Cerebellar cortex (tissue), 1 donor: Measurements from ENCODE around the gene RPP38.

Source experiments
- DNase-seq: peaks from one replicate; pipeline ENCODE4 v3.0.0-alpha.2; 2015; ENCODE audit warnings: low spot score

The RPP38 gene

GRCh38 chr10:15097011-15097812, at the start of gene RPP38:
TSS of gene RPP38 (plus strand) at chr10:15097355. CDS start at chr10:15103315, 5,960 bp downstream.
- peak; percentile 96 for DNase-seq

- DNase-seq = no peak
Observed at GRCh38 chr10:15049533-15049932, 47.6 kb upstream of the RPP38 start.

GRCh38 chr10:15052121-15052520, 45.0 kb upstream of the RPP38 start:
- DNase-seq = no peak

GRCh38 chr10:15053061-15053460, 44.1 kb upstream of the RPP38 start:
- no peak for DNase-seq

- no peak for DNase-seq
Observed at GRCh38 chr10:15058689-15059088, 38.5 kb upstream of the RPP38 start.

GRCh38 chr10:15059914-15060313, 37.2 kb upstream of the RPP38 start:
- DNase-seq = no peak

- no peak for DNase-seq
Observed at GRCh38 chr10:15060638-15061037, 36.5 kb upstream of the RPP38 start.

- DNase-seq = no peak
Observed at GRCh38 chr10:15067154-15067553, 30.0 kb upstream of the RPP38 start.

- DNase-seq = no peak
Observed at GRCh38 chr10:15068802-15069201, 28.4 kb upstream of the RPP38 start.

GRCh38 chr10:15069230-15069629, 27.9 kb upstream of the RPP38 start:
- no peak for DNase-seq

- no peak for DNase-seq
Observed at GRCh38 chr10:15072358-15072757, 24.8 kb upstream of the RPP38 start.

- no peak for DNase-seq
Observed at GRCh38 chr10:15075421-15075820, 21.7 kb upstream of the RPP38 start.

- no peak for DNase-seq
Observed at GRCh38 chr10:15083674-15084501, 13.3 kb upstream of the RPP38 start.

- peak; percentile 93 for DNase-seq
Observed at GRCh38 chr10:15084502-15084922, 12.6 kb upstream of the RPP38 start.

- peak; percentile 82 for DNase-seq
Observed at GRCh38 chr10:15088428-15089261, 8.5 kb upstream of the RPP38 start, which contains the start of gene ACBD7. TSS of gene ACBD7 (minus strand) at chr10:15088776. CDS start at chr10:15088728, 48 bp downstream.

- DNase-seq = no peak
Observed at GRCh38 chr10:15091418-15091817, 5.7 kb upstream of the RPP38 start.

GRCh38 chr10:15092855-15093408, 4.2 kb upstream of the RPP38 start:
- DNase-seq = no peak

GRCh38 chr10:15096661-15097010, 519 bp upstream of the RPP38 start:
- no peak for DNase-seq

GRCh38 chr10:15099886-15100285, 2.7 kb downstream of the RPP38 start:
- DNase-seq = no peak

- no peak for DNase-seq
Observed at GRCh38 chr10:15103513-15103912, 6.4 kb downstream of the RPP38 start.

- DNase-seq = peak; percentile 76
Observed at GRCh38 chr10:15106352-15107013, 9.3 kb downstream of the RPP38 start.
